Gastrocnemius medialis (tissue), 4 donors: Measurements from ENCODE around the gene FARP1.

ENCODE experiments used
- CTCF ChIP-seq, 5 experiments: fragments of 450-650 bp in 3 of 5; fragments of 200-600 bp in 2 of 5; sonication (generic) in 2 of 5; IDR thresholded peaks in 4 of 5; conservative IDR thresholded peaks in 1 of 5; 1 replicate in 4 of 5; 2 replicates in 1 of 5; pipeline ENCODE4 v1.5.1; 2016 to 2019; ENCODE audit warnings: antibody characterized with exemption in 5 of 5, mild to moderate bottlenecking in 3 of 5, moderate library complexity in 3 of 5
- POLR2A ChIP-seq, 2 donors: fragments of 450-650 bp; IDR thresholded peaks; one replicate each; pipeline ENCODE4 v1.6.1; 2017; ENCODE audit warnings: antibody characterized with exemption in 2 of 2, mild to moderate bottlenecking in 2 of 2, moderate library complexity in 2 of 2

- no peak for TF ChIP-seq CTCF (IDR thresholded peaks at IDR 0.05 in 4 of 5, conservative IDR thresholded peaks at IDR 0.05 in 1 of 5)
- TF ChIP-seq POLR2A (IDR thresholded peaks at IDR 0.05), result peak in 1 of 2 donors; percentile 20
Observed at GRCh38 chr13:98495627-98496478, 353.0 kb downstream of the FARP1 start.
